GM21717 (cell line): ENCODE results near the gene COPA.
A peak's percentile ranks its signal among the peaks of the same experiment; 100 is the strongest.
"Not testable (repeated sequence)": the region's sequence is repeated elsewhere in the genome, so short reads cannot be mapped to it uniquely, and the experiment has no call there.

ENCODE experiments used
- ATAC-seq: cut with Tn5 transposase; IDR thresholded peaks from one replicate; pipeline ENCODE4 v1.9.1; 2021; ENCODE audit warnings: mild to moderate bottlenecking, moderate library complexity; ENCODE audit not compliant: unreplicated experiment

The COPA gene

GRCh38 chr1:160342953-160343869 is at the start of gene COPA, which contains the start of gene NCSTN:
COPA (minus strand) TSS chr1:160343250; CDS start chr1:160343170, 80 bp downstream.
NCSTN (plus strand) TSS chr1:160343383; CDS start chr1:160343397, 14 bp downstream.
- peak; percentile 77 for ATAC-seq

GRCh38 chr1:160388406-160388805 is 45.4 kb upstream of the COPA start:
- not testable (repeated sequence) for ATAC-seq

GRCh38 chr1:160384812-160385211 is 41.8 kb upstream of the COPA start:
- ATAC-seq = not testable (repeated sequence)

- ATAC-seq = no peak
Observed at GRCh38 chr1:160377585-160378206, 34.6 kb upstream of the COPA start.

- ATAC-seq = no peak
Observed at GRCh38 chr1:160376525-160377131, 33.6 kb upstream of the COPA start.

GRCh38 chr1:160375788-160376524 is 32.9 kb upstream of the COPA start:
- ATAC-seq = no peak

- ATAC-seq = no peak
Observed at GRCh38 chr1:160374306-160375110, 31.5 kb upstream of the COPA start.

- no peak for ATAC-seq
Observed at GRCh38 chr1:160373696-160374095, 30.6 kb upstream of the COPA start.

GRCh38 chr1:160371756-160372155 is 28.7 kb upstream of the COPA start:
- ATAC-seq = no peak

- no peak for ATAC-seq
Observed at GRCh38 chr1:160371346-160371631, 28.2 kb upstream of the COPA start.

- ATAC-seq = no peak
Observed at GRCh38 chr1:160370561-160371345, 27.7 kb upstream of the COPA start.

- no peak for ATAC-seq
Observed at GRCh38 chr1:160369087-160369486, 26.0 kb upstream of the COPA start.

- ATAC-seq = no peak
Observed at GRCh38 chr1:160367934-160368923, 25.2 kb upstream of the COPA start.

- ATAC-seq = no peak
Observed at GRCh38 chr1:160367516-160367900, 24.5 kb upstream of the COPA start.

- ATAC-seq = no peak
Observed at GRCh38 chr1:160366731-160367515, 23.9 kb upstream of the COPA start, which contains the start of gene NHLH1. NHLH1 (plus strand) TSS chr1:160367071; CDS start chr1:160370732, 3,661 bp downstream.

GRCh38 chr1:160365325-160365724 is 22.3 kb upstream of the COPA start:
- no peak for ATAC-seq

GRCh38 chr1:160363951-160364735 is 21.1 kb upstream of the COPA start:
- no peak for ATAC-seq
